Astrocyte (in vitro differentiated cells and primary cell): ENCODE data around the gene TMEM37. TPM values are rescaled to one million over a fixed set of nuclear protein-coding genes. Genes with fewer than 3 reads are reported as not detected.
"Not testable (repeated sequence)": the region's sequence is repeated elsewhere in the genome, so short reads cannot be mapped to it uniquely, and the experiment has no call there.

Experiments used
- DNase-seq: peaks from one replicate; pipeline ENCODE4 v3.0.0-alpha.2; 2010; ENCODE audit warnings: low read depth
- FAIRE-seq: peaks from 2 replicates; lab custom pipeline; 2011; peaks lifted over from hg19 to GRCh38; lab: Jason Lieb, UNC
- H2AFZ ChIP-seq: 2 replicates; pipeline ENCODE4 v1.6.0; 2012; ENCODE audit warnings: low read depth, low read length, inconsistent platforms
- H3K27ac ChIP-seq: 2 replicates; pipeline ENCODE4 v1.5.1; 2011; ENCODE audit warnings: low read depth, low read length, inconsistent platforms
- H3K27me3 ChIP-seq: 2 replicates; pipeline ENCODE4 v1.6.0; 2011; ENCODE audit warnings: low read length, inconsistent platforms; ENCODE audit not compliant: insufficient read depth
- H3K36me3 ChIP-seq: 2 replicates; pipeline ENCODE4 v1.5.1; 2011; ENCODE audit warnings: low read length, inconsistent platforms; ENCODE audit not compliant: insufficient read depth
- H3K4me1 ChIP-seq: 2 replicates; pipeline ENCODE4 v1.5.1; 2011; ENCODE audit warnings: low read length, inconsistent platforms; ENCODE audit not compliant: insufficient read depth
- H3K4me2 ChIP-seq: 2 replicates; pipeline ENCODE4 v1.6.0; 2012; ENCODE audit warnings: low read length, inconsistent platforms
- H3K4me3 ChIP-seq: 2 replicates; pipeline ENCODE4 v1.5.1; 2011; ENCODE audit warnings: low read depth, mild to moderate bottlenecking, low read length, inconsistent platforms; ENCODE audit not compliant: insufficient read depth
- H3K79me2 ChIP-seq: 2 replicates; pipeline ENCODE4 v1.6.0; 2012; ENCODE audit warnings: mild to moderate bottlenecking, low read length, inconsistent platforms; ENCODE audit not compliant: insufficient read depth
- H3K9ac ChIP-seq: 2 replicates; pipeline ENCODE4 v1.6.0; 2012; ENCODE audit warnings: mild to moderate bottlenecking, low read length, inconsistent platforms
- H3K9me3 ChIP-seq: 2 replicates; pipeline ENCODE4 v1.5.1; 2012; ENCODE audit warnings: low read depth, mild to moderate bottlenecking, low read length, inconsistent platforms; ENCODE audit not compliant: insufficient read depth
- H4K20me1 ChIP-seq: 2 replicates; pipeline ENCODE4 v1.6.0; 2012; ENCODE audit warnings: low read length, inconsistent platforms; ENCODE audit not compliant: insufficient read depth
- H3K27ac Mint-ChIP-seq: one replicate; pipeline ENCODE4 v1.8.0; 2021; ENCODE audit warnings: mild to moderate bottlenecking, mixed read lengths; ENCODE audit not compliant: unreplicated experiment
- H3K27me3 Mint-ChIP-seq: one replicate; pipeline ENCODE4 v1.8.0; 2021; ENCODE audit warnings: low read depth, mixed read lengths; ENCODE audit not compliant: unreplicated experiment
- H3K36me3 Mint-ChIP-seq: one replicate; pipeline ENCODE4 v1.8.0; 2021; ENCODE audit warnings: low read depth, mixed read lengths; ENCODE audit not compliant: unreplicated experiment
- H3K4me1 Mint-ChIP-seq: one replicate; pipeline ENCODE4 v1.8.0; 2021; ENCODE audit warnings: low read depth, mixed read lengths; ENCODE audit not compliant: unreplicated experiment
- H3K4me3 Mint-ChIP-seq: one replicate; pipeline ENCODE4 v1.8.0; 2021; ENCODE audit warnings: mild to moderate bottlenecking, moderate library complexity, mixed read lengths; ENCODE audit not compliant: unreplicated experiment
- H3K9me3 Mint-ChIP-seq: one replicate; pipeline ENCODE4 v1.8.0; 2021; ENCODE audit warnings: mild to moderate bottlenecking, mixed read lengths; ENCODE audit not compliant: unreplicated experiment
- EZH2 ChIP-seq: IDR thresholded peaks from 2 replicates; pipeline ENCODE4 v1.6.1; 2012; ENCODE audit warnings: mild to moderate bottlenecking, low read length, inconsistent platforms; ENCODE audit not compliant: insufficient read depth
- total RNA-seq: library from RNA; stranded (reverse); gene quantifications from 2 replicates; pipeline ENCODE4 v1.2.1, GENCODE V29; 2021
- TF ChIP-seq, protein P1 (sequence below): IDR thresholded peaks from 2 replicates; pipeline ENCODE4 v1.5.1; 2011; ENCODE audit warnings: low read depth, mild to moderate bottlenecking, inconsistent platforms, low read length, moderate library complexity; ENCODE audit not compliant: insufficient read depth

TMEM37 gene
- total RNA-seq, 1 donor from 2014 or later = 1.6 TPM

- no peak overlapping the region for H3K4me3 ChIP-seq
- H3K79me2 ChIP-seq = no peaks in the 10 kb centered on the region
- H3K9me3 ChIP-seq = no peaks in the 10 kb centered on the region
- TF ChIP-seq, protein P1, sequence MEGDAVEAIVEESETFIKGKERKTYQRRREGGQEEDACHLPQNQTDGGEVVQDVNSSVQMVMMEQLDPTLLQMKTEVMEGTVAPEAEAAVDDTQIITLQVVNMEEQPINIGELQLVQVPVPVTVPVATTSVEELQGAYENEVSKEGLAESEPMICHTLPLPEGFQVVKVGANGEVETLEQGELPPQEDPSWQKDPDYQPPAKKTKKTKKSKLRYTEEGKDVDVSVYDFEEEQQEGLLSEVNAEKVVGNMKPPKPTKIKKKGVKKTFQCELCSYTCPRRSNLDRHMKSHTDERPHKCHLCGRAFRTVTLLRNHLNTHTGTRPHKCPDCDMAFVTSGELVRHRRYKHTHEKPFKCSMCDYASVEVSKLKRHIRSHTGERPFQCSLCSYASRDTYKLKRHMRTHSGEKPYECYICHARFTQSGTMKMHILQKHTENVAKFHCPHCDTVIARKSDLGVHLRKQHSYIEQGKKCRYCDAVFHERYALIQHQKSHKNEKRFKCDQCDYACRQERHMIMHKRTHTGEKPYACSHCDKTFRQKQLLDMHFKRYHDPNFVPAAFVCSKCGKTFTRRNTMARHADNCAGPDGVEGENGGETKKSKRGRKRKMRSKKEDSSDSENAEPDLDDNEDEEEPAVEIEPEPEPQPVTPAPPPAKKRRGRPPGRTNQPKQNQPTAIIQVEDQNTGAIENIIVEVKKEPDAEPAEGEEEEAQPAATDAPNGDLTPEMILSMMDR = no peak
- TF ChIP-seq EZH2 = no peak
- Mint-ChIP-seq H3K27ac (no peak overlapping the region), H3K27me3 (peaks cover 8% of the 10 kb centered on the region), H3K4me1 (peaks cover 3% of the 10 kb centered on the region), H3K36me3 (no peaks in the 10 kb centered on the region), H3K9me3 (peaks cover 2% of the 10 kb centered on the region), H3K4me3 (no peak overlapping the region)
- FAIRE-seq (no peak), DNase-seq (no peak)
- no peak overlapping the region for H2AFZ ChIP-seq
- H3K9ac ChIP-seq = no peak overlapping the region
- H4K20me1 ChIP-seq = no peaks in the 10 kb centered on the region
- H3K36me3 ChIP-seq = no peaks in the 10 kb centered on the region
- no peak overlapping the region for H3K27ac ChIP-seq
- H3K27me3 ChIP-seq = peaks cover 3% of the 10 kb centered on the region
- no peak overlapping the region for H3K4me2 ChIP-seq
- no peaks in the 10 kb centered on the region for H3K4me1 ChIP-seq
These were observed 34.5 kb upstream of the TMEM37 start for GRCh38 chr2:119397196-119397595.

GRCh38 chr2:119402106-119402505 lies 29.5 kb upstream of the TMEM37 start:
- H3K4me3 Mint-ChIP-seq = no peak overlapping the region
- H3K4me3 ChIP-seq = no peak overlapping the region
- H2AFZ ChIP-seq = no peak overlapping the region
- H3K9me3 ChIP-seq = no peaks in the 10 kb centered on the region
- H4K20me1 ChIP-seq = no peaks in the 10 kb centered on the region
- FAIRE-seq = no peak
- peaks cover 3% of the 10 kb centered on the region for H3K27me3 ChIP-seq
- no peaks in the 10 kb centered on the region for H3K79me2 ChIP-seq
- no peak overlapping the region for H3K27ac Mint-ChIP-seq
- H3K4me2 ChIP-seq = no peak overlapping the region
- DNase-seq = no peak
- peaks cover 4% of the 10 kb centered on the region for H3K9me3 Mint-ChIP-seq
- peaks cover 28% of the 10 kb centered on the region for H3K27me3 Mint-ChIP-seq
- no peaks in the 10 kb centered on the region for H3K36me3 Mint-ChIP-seq
- no peak for TF ChIP-seq EZH2
- TF ChIP-seq, protein P1 = no peak
- no peaks in the 10 kb centered on the region for H3K36me3 ChIP-seq
- H3K9ac ChIP-seq = no peak overlapping the region
- H3K27ac ChIP-seq = no peak overlapping the region
- H3K4me1 Mint-ChIP-seq = peaks cover 3% of the 10 kb centered on the region
- no peaks in the 10 kb centered on the region for H3K4me1 ChIP-seq

GRCh38 chr2:119402645-119403560 lies 28.8 kb upstream of the TMEM37 start:
- Histone ChIP-seq H3K36me3 (no peaks in the 10 kb centered on the region), H3K9me3 (no peaks in the 10 kb centered on the region), H4K20me1 (no peaks in the 10 kb centered on the region), H3K4me1 (no peaks in the 10 kb centered on the region), H3K79me2 (no peaks in the 10 kb centered on the region), H2AFZ (no peak overlapping the region), H3K4me2 (no peak overlapping the region), H3K9ac (no peak overlapping the region), H3K27me3 (peaks cover 3% of the 10 kb centered on the region), H3K27ac (no peak overlapping the region), H3K4me3 (no peak overlapping the region)
- TF ChIP-seq, protein P1 = no peak
- TF ChIP-seq EZH2 = no peak
- FAIRE-seq = no peak
- no peak for DNase-seq
- Mint-ChIP-seq H3K4me3 (no peak overlapping the region), H3K36me3 (no peaks in the 10 kb centered on the region), H3K9me3 (peaks cover 4% of the 10 kb centered on the region), H3K27ac (no peak overlapping the region), H3K4me1 (peaks cover 3% of the 10 kb centered on the region), H3K27me3 (peaks cover 31% of the 10 kb centered on the region)

- not testable (repeated sequence) for FAIRE-seq, H3K79me2 ChIP-seq, H3K36me3 ChIP-seq, H3K4me3 ChIP-seq, H3K27ac ChIP-seq, H3K9me3 Mint-ChIP-seq, DNase-seq, H3K27me3 ChIP-seq, H3K9ac ChIP-seq, H3K4me1 ChIP-seq, H3K9me3 ChIP-seq, H3K4me1 Mint-ChIP-seq, H3K4me2 ChIP-seq, H3K36me3 Mint-ChIP-seq, H2AFZ ChIP-seq, H3K27ac Mint-ChIP-seq, H4K20me1 ChIP-seq, H3K4me3 Mint-ChIP-seq
- peaks cover 28% of the 10 kb centered on the region for H3K27me3 Mint-ChIP-seq
These were observed 28.0 kb upstream of the TMEM37 start for GRCh38 chr2:119403618-119404017.
